Measurements from ENCODE around the gene ACSF2.

Gene ACSF2

DNA sequence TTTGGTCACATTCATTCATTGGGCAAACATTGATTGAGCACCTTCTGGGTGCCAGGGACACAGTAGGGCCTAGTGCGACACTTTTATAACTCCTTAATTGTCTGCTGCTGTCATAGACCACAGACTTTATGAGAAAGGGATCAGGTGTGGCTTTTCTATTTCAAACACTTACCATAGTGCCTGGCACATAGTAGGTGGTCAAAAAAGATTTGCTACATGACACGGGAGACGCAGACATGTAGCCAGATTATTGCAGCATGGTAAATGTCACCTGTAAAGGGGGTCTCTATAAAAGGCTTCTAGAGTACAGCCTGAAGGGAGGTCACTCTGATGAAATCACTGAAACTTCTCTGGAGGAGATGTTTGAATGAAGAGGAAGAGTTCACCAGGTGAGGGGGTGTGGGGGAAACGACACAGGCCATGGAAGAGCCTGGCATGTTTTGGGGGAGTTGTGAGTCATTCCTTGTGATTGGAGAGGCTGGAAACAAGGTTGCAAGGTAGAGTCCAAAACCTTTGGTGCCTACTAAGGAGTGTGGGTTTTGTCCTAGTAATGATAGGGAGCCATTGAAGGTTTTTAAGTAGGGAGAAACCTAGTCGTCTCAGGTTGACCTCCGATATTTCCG is 54.2 kb downstream of the ACSF2 start:
- Histone ChIP-seq H3K36me3 (ENCODE audit: control insufficient read depth in 4 of 4, insufficient read depth in 4 of 4, low read length in 3 of 4) (peaks cover 9 to 42% (median 22%) of the 10 kb centered on the region in 4 experiments), H3K27ac (ENCODE audit: insufficient read depth in 1 of 2, low read depth in 1 of 2, low read length in 2 of 2, poor library complexity in 1 of 2, severe bottlenecking in 2 of 2) (no peak overlapping the region), H3K9me3 (ENCODE audit: control extremely low read depth in 1 of 5, control insufficient read depth in 4 of 5, insufficient read depth in 2 of 5, low read depth in 1 of 5, low read length in 4 of 5) (no peaks in the 10 kb centered on the region), H3K27me3 (replicated peaks in 2 of 5; ENCODE audit: control insufficient read depth in 4 of 5, insufficient read depth in 5 of 5, low read length in 4 of 5) (peaks cover 0 to 4% (median 0%) of the 10 kb centered on the region in 5 experiments), H3K4me3 (ENCODE audit: control insufficient read depth in 1 of 7, extremely low read depth in 1 of 7, insufficient read depth in 4 of 7, low read depth in 2 of 7, low read length in 6 of 7) (peak overlapping the region in 4 of 7 experiments; percentile 86 to 91 (median 90)), H3K4me1 (ENCODE audit: control extremely low read depth in 1 of 4, control insufficient read depth in 4 of 4, insufficient read depth in 4 of 4, low read length in 3 of 4) (peaks cover 0 to 21% (median 18%) of the 10 kb centered on the region in 4 experiments)
- no peak for DNase-seq
- whole genome bisulfite sequencing (ENCODE audit: insufficient coverage), result 84% methylated on average over 4 of the region's 7 CpGs
- ChIA-PET POLR2A (no interaction called here), CTCF (interaction anchor here (1.0 to 2.6 kb wide), 9 partner anchors 8 to 118 kb away, joined by 3 to 12 read pairs (median 5); partner anchors contain the start of gene LRRC59)

DNA sequence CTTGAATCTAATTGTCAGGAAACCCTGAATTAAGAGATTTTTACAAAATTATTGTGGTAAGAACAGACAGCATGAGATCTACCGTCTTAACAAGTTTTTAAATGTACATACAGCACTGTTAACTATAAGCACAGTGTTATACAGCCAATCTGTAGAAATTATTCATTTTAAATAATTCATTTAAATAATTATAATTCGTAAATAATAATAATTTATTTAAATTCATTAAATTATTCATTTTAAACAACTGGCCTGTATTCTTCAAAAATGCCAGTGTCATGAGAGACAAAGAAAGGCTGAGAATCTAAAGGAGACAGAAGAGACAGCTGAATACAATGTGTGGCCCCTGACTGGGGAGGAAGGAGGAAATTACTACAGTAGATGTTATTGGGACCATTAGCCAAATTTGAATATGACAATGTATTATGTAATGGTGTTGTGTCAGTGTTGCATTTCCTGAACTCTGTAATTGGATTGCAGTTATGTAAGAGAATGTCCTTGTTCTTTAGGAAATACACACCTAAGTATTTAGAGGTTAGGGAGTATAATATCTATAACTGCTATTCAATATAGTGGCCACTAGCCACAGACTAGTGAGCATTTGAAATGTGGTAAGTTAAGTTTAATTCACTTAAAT is 55.0 kb downstream of the ACSF2 start:
- no peak for DNase-seq
- peaks cover 9 to 48% (median 29%) of the 10 kb centered on the region in 4 experiments for H3K36me3 ChIP-seq (ENCODE audit: control insufficient read depth in 4 of 4, insufficient read depth in 4 of 4, low read length in 3 of 4)
- H3K4me3 ChIP-seq (ENCODE audit: control insufficient read depth in 1 of 7, extremely low read depth in 1 of 7, insufficient read depth in 4 of 7, low read depth in 2 of 7, low read length in 6 of 7), result no peak overlapping the region
- CTCF ChIA-PET, result interaction anchor here (1.3 to 4.1 kb wide), 3 partner anchors 20 to 214 kb away, joined by 4 to 14 read pairs (median 12); no protein-coding TSS in a partner anchor
- no peak overlapping the region for H3K27ac ChIP-seq (ENCODE audit: insufficient read depth in 1 of 2, low read depth in 1 of 2, low read length in 2 of 2, poor library complexity in 1 of 2, severe bottlenecking in 2 of 2)
- H3K9me3 ChIP-seq (ENCODE audit: control extremely low read depth in 1 of 5, control insufficient read depth in 4 of 5, insufficient read depth in 2 of 5, low read depth in 1 of 5, low read length in 4 of 5), result no peaks in the 10 kb centered on the region
- H3K4me1 ChIP-seq (ENCODE audit: control extremely low read depth in 1 of 4, control insufficient read depth in 4 of 4, insufficient read depth in 4 of 4, low read length in 3 of 4), result peaks cover 0 to 21% (median 18%) of the 10 kb centered on the region in 4 experiments
- POLR2A ChIA-PET, result no interaction called here
- peaks cover 0 to 4% (median 0%) of the 10 kb centered on the region in 5 experiments for H3K27me3 ChIP-seq (replicated peaks in 2 of 5; ENCODE audit: control insufficient read depth in 4 of 5, insufficient read depth in 5 of 5, low read length in 4 of 5)
- WGBS (ENCODE audit: insufficient coverage), result no CpG with 5 or more reads among the region's 2 CpGs

DNA sequence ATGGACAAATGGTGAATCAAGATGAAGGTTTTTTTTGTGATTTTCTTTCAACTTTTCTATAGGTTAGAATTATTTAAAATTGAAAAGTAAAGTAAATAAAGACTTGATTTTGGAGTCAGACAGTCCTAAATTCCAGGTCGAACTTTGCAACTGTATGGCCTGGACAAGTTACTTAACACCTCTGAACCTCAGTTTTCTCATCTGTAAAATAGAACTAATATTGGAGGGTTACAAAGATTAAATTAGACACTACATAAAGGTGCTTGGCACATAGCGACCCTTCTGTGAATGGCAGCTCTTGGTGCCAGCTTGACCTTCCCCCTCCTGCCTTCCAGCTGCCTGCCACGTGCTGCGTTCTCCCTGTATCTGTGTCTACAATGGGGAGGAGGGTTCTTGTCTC is 55.6 kb downstream of the ACSF2 start:
- ChIA-PET POLR2A (no interaction called here), CTCF (interaction anchor here (0.6 to 4.1 kb wide), 9 partner anchors 20 to 214 kb away, joined by 3 to 14 read pairs (median 3); no protein-coding TSS in a partner anchor)
- Histone ChIP-seq H3K4me3 (ENCODE audit: control insufficient read depth in 1 of 7, extremely low read depth in 1 of 7, insufficient read depth in 4 of 7, low read depth in 2 of 7, low read length in 6 of 7) (no peak overlapping the region), H3K27ac (ENCODE audit: insufficient read depth in 1 of 2, low read depth in 1 of 2, low read length in 2 of 2, poor library complexity in 1 of 2, severe bottlenecking in 2 of 2) (no peak overlapping the region), H3K4me1 (ENCODE audit: control extremely low read depth in 1 of 4, control insufficient read depth in 4 of 4, insufficient read depth in 4 of 4, low read length in 3 of 4) (peaks cover 0 to 21% (median 18%) of the 10 kb centered on the region in 4 experiments), H3K36me3 (ENCODE audit: control insufficient read depth in 4 of 4, insufficient read depth in 4 of 4, low read length in 3 of 4) (peaks cover 9 to 48% (median 30%) of the 10 kb centered on the region in 4 experiments), H3K9me3 (ENCODE audit: control extremely low read depth in 1 of 5, control insufficient read depth in 4 of 5, insufficient read depth in 2 of 5, low read depth in 1 of 5, low read length in 4 of 5) (no peaks in the 10 kb centered on the region), H3K27me3 (replicated peaks in 2 of 5; ENCODE audit: control insufficient read depth in 4 of 5, insufficient read depth in 5 of 5, low read length in 4 of 5) (peaks cover 0 to 2% (median 0%) of the 10 kb centered on the region in 5 experiments)
- 100% methylated on average over 1 of the region's 4 CpGs for WGBS (ENCODE audit: insufficient coverage)
- no peak for DNase-seq

DNA sequence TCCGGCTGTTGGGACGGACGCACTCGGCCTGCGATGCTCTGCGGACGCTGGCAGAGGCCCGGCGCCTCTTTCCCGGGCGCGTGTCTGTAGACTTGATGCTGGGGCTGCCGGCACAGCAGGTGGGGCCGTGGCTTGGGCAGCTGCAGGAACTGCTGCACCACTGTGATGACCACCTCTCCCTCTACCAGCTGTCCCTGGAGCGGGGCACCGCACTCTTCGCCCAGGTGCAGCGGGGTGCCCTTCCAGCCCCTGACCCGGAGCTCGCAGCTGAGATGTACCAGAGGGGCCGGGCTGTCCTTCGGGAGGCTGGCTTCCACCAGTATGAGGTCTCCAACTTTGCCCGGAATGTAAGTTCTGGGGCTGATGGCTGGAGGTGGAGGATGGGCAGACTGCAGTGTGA is 56.1 kb downstream of the ACSF2 start:
- 97% methylated on average over 19 of the region's 23 CpGs for WGBS (ENCODE audit: insufficient coverage)
- H3K27me3 ChIP-seq (replicated peaks in 2 of 5; ENCODE audit: control insufficient read depth in 4 of 5, insufficient read depth in 5 of 5, low read length in 4 of 5), result no peaks in the 10 kb centered on the region
- POLR2A ChIA-PET, result no interaction called here
- H3K9me3 ChIP-seq (ENCODE audit: control extremely low read depth in 1 of 5, control insufficient read depth in 4 of 5, insufficient read depth in 2 of 5, low read depth in 1 of 5, low read length in 4 of 5), result no peaks in the 10 kb centered on the region
- CTCF ChIA-PET, result interaction anchor here (0.6 to 4.1 kb wide), 12 partner anchors 13 to 213 kb away, joined by 3 to 14 read pairs (median 3); partner anchors contain the start of gene CHAD
- H3K27ac ChIP-seq (ENCODE audit: insufficient read depth in 1 of 2, low read depth in 1 of 2, low read length in 2 of 2, poor library complexity in 1 of 2, severe bottlenecking in 2 of 2), result no peak overlapping the region
- no peak overlapping the region for H3K4me3 ChIP-seq (ENCODE audit: control insufficient read depth in 1 of 7, extremely low read depth in 1 of 7, insufficient read depth in 4 of 7, low read depth in 2 of 7, low read length in 6 of 7)
- DNase-seq, result no peak
- peaks cover 9 to 48% (median 30%) of the 10 kb centered on the region in 4 experiments for H3K36me3 ChIP-seq (ENCODE audit: control insufficient read depth in 4 of 4, insufficient read depth in 4 of 4, low read length in 3 of 4)
- H3K4me1 ChIP-seq (ENCODE audit: control extremely low read depth in 1 of 4, control insufficient read depth in 4 of 4, insufficient read depth in 4 of 4, low read length in 3 of 4), result peaks cover 0 to 21% (median 18%) of the 10 kb centered on the region in 4 experiments

DNA sequence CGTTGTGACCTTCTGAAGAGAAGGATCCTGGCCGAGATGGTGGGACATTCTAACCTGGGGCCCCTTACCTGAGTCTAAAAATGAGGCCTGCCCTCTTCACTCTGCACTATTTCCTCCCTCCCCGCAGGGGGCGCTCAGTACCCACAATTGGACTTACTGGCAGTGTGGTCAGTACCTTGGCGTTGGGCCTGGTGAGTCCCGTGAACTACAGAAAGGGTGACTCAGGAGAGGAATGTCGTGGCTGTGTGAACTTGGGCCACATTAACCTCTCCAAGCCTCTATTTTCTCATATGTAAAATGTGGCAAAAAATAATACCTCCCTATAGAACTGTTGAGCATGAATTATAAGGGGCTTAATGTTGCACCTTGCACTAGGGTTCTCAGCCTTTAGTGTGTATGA is 56.5 kb downstream of the ACSF2 start:
- H3K27ac ChIP-seq (ENCODE audit: insufficient read depth in 1 of 2, low read depth in 1 of 2, low read length in 2 of 2, poor library complexity in 1 of 2, severe bottlenecking in 2 of 2), result no peak overlapping the region
- no peaks in the 10 kb centered on the region for H3K9me3 ChIP-seq (ENCODE audit: control extremely low read depth in 1 of 5, control insufficient read depth in 4 of 5, insufficient read depth in 2 of 5, low read depth in 1 of 5, low read length in 4 of 5)
- ChIA-PET POLR2A (no interaction called here), CTCF (interaction anchor here (0.8 to 4.1 kb wide), 13 partner anchors 13 to 213 kb away, joined by 3 to 18 read pairs (median 4); partner anchors contain the start of gene CHAD)
- peaks cover 9 to 48% (median 30%) of the 10 kb centered on the region in 4 experiments for H3K36me3 ChIP-seq (ENCODE audit: control insufficient read depth in 4 of 4, insufficient read depth in 4 of 4, low read length in 3 of 4)
- no peaks in the 10 kb centered on the region for H3K27me3 ChIP-seq (replicated peaks in 2 of 5; ENCODE audit: control insufficient read depth in 4 of 5, insufficient read depth in 5 of 5, low read length in 4 of 5)
- peaks cover 0 to 21% (median 18%) of the 10 kb centered on the region in 4 experiments for H3K4me1 ChIP-seq (ENCODE audit: control extremely low read depth in 1 of 4, control insufficient read depth in 4 of 4, insufficient read depth in 4 of 4, low read length in 3 of 4)
- no peak overlapping the region for H3K4me3 ChIP-seq (ENCODE audit: control insufficient read depth in 1 of 7, extremely low read depth in 1 of 7, insufficient read depth in 4 of 7, low read depth in 2 of 7, low read length in 6 of 7)
- WGBS (ENCODE audit: insufficient coverage), result 24% methylated on average over 3 of the region's 7 CpGs
- DNase-seq, result peak; percentile 77 to 87 (median 86)

DNA sequence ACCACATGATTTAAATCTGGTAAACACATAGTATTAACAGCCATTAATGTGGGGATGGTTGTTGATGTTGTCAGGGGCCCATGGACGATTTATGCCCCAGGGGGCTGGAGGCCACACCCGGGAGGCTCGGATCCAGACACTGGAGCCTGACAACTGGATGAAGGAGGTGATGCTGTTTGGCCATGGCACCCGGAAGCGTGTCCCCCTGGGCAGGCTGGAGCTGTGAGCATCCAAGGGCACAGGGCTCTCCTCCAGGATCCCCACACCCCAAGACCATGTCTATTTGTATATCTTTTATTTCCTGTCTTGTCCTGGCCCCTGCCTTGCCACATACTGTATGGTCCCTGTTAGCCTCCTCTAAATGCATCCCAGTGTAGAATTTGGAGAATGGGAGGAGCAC is 57.2 kb downstream of the ACSF2 start:
- WGBS (ENCODE audit: insufficient coverage), result 93% methylated on average over 3 of the region's 5 CpGs
- no peak for DNase-seq
- ChIA-PET POLR2A (no interaction called here), CTCF (interaction anchor here (0.6 to 4.1 kb wide), 18 partner anchors 11 to 370 kb away, joined by 3 to 18 read pairs (median 4); partner anchors contain the start of gene LRRC59)
- H3K9me3 ChIP-seq (ENCODE audit: control extremely low read depth in 1 of 5, control insufficient read depth in 4 of 5, insufficient read depth in 2 of 5, low read depth in 1 of 5, low read length in 4 of 5), result no peaks in the 10 kb centered on the region
- no peak overlapping the region for H3K4me3 ChIP-seq (ENCODE audit: control insufficient read depth in 1 of 7, extremely low read depth in 1 of 7, insufficient read depth in 4 of 7, low read depth in 2 of 7, low read length in 6 of 7)
- H3K4me1 ChIP-seq (ENCODE audit: control extremely low read depth in 1 of 4, control insufficient read depth in 4 of 4, insufficient read depth in 4 of 4, low read length in 3 of 4), result peaks cover 0 to 18% (median 15%) of the 10 kb centered on the region in 4 experiments
- no peaks in the 10 kb centered on the region for H3K27me3 ChIP-seq (replicated peaks in 2 of 5; ENCODE audit: control insufficient read depth in 4 of 5, insufficient read depth in 5 of 5, low read length in 4 of 5)
- H3K27ac ChIP-seq (ENCODE audit: insufficient read depth in 1 of 2, low read depth in 1 of 2, low read length in 2 of 2, poor library complexity in 1 of 2, severe bottlenecking in 2 of 2), result no peak overlapping the region
- H3K36me3 ChIP-seq (ENCODE audit: control insufficient read depth in 4 of 4, insufficient read depth in 4 of 4, low read length in 3 of 4), result peaks cover 9 to 48% (median 31%) of the 10 kb centered on the region in 4 experiments

Measured in common myeloid progenitor, CD34-positive (primary cell).